Upper lobe of right lung (tissue), 1 donor: ENCODE data around the gene NCKAP5. TPM values are rescaled to one million over a fixed set of nuclear protein-coding genes. Genes with fewer than 3 reads are reported as not detected.

ENCODE experiments used
- ATAC-seq: fragments of 200-7000 bp; cut with Tn5 transposase; one replicate; pipeline ENCODE4 v1.9.1; 2020; ENCODE audit warnings: mild to moderate bottlenecking, moderate library complexity
- DNase-seq: peaks from one replicate; pipeline ENCODE4 v3.0.0-alpha.2; 2020
- H3K27ac ChIP-seq: fragments of 200-600 bp; one replicate; pipeline ENCODE4 v1.8.0; 2022
- H3K27me3 ChIP-seq: fragments of 200-600 bp; one replicate; pipeline ENCODE4 v1.8.0; 2022; ENCODE audit warnings: mild to moderate bottlenecking
- H3K36me3 ChIP-seq: fragments of 200-600 bp; one replicate; pipeline ENCODE4 v1.8.0; 2022
- H3K4me1 ChIP-seq: fragments of 200-600 bp; one replicate; pipeline ENCODE4 v1.8.0; 2022
- H3K4me3 ChIP-seq: fragments of 200-600 bp; one replicate; pipeline ENCODE4 v1.8.0; 2022; ENCODE audit warnings: mild to moderate bottlenecking
- H3K9me3 ChIP-seq: fragments of 200-600 bp; one replicate; pipeline ENCODE4 v1.8.0; 2022
- CTCF ChIP-seq: fragments of 200-600 bp; IDR thresholded peaks from one replicate; pipeline ENCODE4 v1.8.0; 2022; ENCODE audit warnings: antibody characterized with exemption
- intact Hi-C: fragments of 100-400 bp; cut with DNase I; formaldehyde crosslinking; loops from one replicate; pipeline ENCODE4 v1.11.0; 2022
- total RNA-seq: library from RNA; stranded (reverse); fragmentation: NEBNext Ultra II Directional; extraction: Animal tissue kit (Norgen Biotek cat#: 25700); gene quantifications from one replicate; pipeline ENCODE4 v1.2.1, GENCODE V29; 2021
- donor health status: DM: no; HTN: yes; CAD: no; lungs with severe emphysema.

NCKAP5 gene
- total RNA-seq, 1 donor from 2014 or later = 40.8 TPM

- ATAC-seq = no peak
- no peaks in the 10 kb centered on the region for H3K27me3 ChIP-seq
- H3K36me3 ChIP-seq = no peaks in the 10 kb centered on the region
- TF ChIP-seq CTCF = no peak
- DNase-seq = no peak
- no peaks in the 10 kb centered on the region for H3K4me1 ChIP-seq
- H3K27ac ChIP-seq = no peak overlapping the region
- intact Hi-C loops = no loop called here
- H3K4me3 ChIP-seq = no peak overlapping the region
- H3K9me3 ChIP-seq = no peaks in the 10 kb centered on the region
Measured at GRCh38 chr2:132758995-132759394, 809.3 kb downstream of the NCKAP5 start.

GRCh38 chr2:132757676-132758075 lies 810.6 kb downstream of the NCKAP5 start:
- Histone ChIP-seq H3K9me3 (no peaks in the 10 kb centered on the region), H3K27me3 (no peaks in the 10 kb centered on the region), H3K27ac (no peak overlapping the region), H3K4me3 (no peak overlapping the region), H3K36me3 (no peaks in the 10 kb centered on the region), H3K4me1 (no peaks in the 10 kb centered on the region)
- intact Hi-C loops = no loop called here
- DNase-seq = no peak
- ATAC-seq = no peak
- no peak for TF ChIP-seq CTCF

- DNase-seq = no peak
- Histone ChIP-seq H3K4me1 (no peaks in the 10 kb centered on the region), H3K27me3 (no peaks in the 10 kb centered on the region), H3K4me3 (no peak overlapping the region), H3K36me3 (no peaks in the 10 kb centered on the region), H3K27ac (no peak overlapping the region), H3K9me3 (no peaks in the 10 kb centered on the region)
- no peak for ATAC-seq
- TF ChIP-seq CTCF = no peak
- intact Hi-C loops = no loop called here
Measured at GRCh38 chr2:132757002-132757589, 811.2 kb downstream of the NCKAP5 start.

GRCh38 chr2:132754867-132755472 lies 813.3 kb downstream of the NCKAP5 start:
- no peak overlapping the region for H3K4me3 ChIP-seq
- H3K4me1 ChIP-seq = no peaks in the 10 kb centered on the region
- intact Hi-C loops = no loop called here
- no peak overlapping the region for H3K27ac ChIP-seq
- TF ChIP-seq CTCF = no peak
- DNase-seq (no peak), ATAC-seq (no peak)
- H3K9me3 ChIP-seq = no peaks in the 10 kb centered on the region
- no peaks in the 10 kb centered on the region for H3K27me3 ChIP-seq
- H3K36me3 ChIP-seq = no peaks in the 10 kb centered on the region

GRCh38 chr2:132754392-132754791 lies 813.9 kb downstream of the NCKAP5 start:
- ATAC-seq (no peak), DNase-seq (no peak)
- TF ChIP-seq CTCF = no peak
- H3K27me3 ChIP-seq = no peaks in the 10 kb centered on the region
- H3K4me1 ChIP-seq = no peaks in the 10 kb centered on the region
- no peaks in the 10 kb centered on the region for H3K36me3 ChIP-seq
- intact Hi-C loops = no loop called here
- H3K4me3 ChIP-seq = no peak overlapping the region
- no peaks in the 10 kb centered on the region for H3K9me3 ChIP-seq
- H3K27ac ChIP-seq = no peak overlapping the region
